GM12872 (cell line): ENCODE results near the gene RCE1.

Experiments
- TF ChIP-seq, protein P1 (sequence below): IDR thresholded peaks from 3 replicates; pipeline ENCODE4 v1.5.1; 2011; ENCODE audit warnings: low read depth, mild to moderate bottlenecking, low read length, moderate library complexity; ENCODE audit not compliant: insufficient read depth

RCE1 gene

GRCh38 chr11:66856496-66857233 lies 13.4 kb downstream of the RCE1 start, which contains the start of gene LRFN4:
TSS of gene LRFN4 (plus strand) at chr11:66857064. CDS start at chr11:66857745, 681 bp downstream.
- TF ChIP-seq, protein P1, sequence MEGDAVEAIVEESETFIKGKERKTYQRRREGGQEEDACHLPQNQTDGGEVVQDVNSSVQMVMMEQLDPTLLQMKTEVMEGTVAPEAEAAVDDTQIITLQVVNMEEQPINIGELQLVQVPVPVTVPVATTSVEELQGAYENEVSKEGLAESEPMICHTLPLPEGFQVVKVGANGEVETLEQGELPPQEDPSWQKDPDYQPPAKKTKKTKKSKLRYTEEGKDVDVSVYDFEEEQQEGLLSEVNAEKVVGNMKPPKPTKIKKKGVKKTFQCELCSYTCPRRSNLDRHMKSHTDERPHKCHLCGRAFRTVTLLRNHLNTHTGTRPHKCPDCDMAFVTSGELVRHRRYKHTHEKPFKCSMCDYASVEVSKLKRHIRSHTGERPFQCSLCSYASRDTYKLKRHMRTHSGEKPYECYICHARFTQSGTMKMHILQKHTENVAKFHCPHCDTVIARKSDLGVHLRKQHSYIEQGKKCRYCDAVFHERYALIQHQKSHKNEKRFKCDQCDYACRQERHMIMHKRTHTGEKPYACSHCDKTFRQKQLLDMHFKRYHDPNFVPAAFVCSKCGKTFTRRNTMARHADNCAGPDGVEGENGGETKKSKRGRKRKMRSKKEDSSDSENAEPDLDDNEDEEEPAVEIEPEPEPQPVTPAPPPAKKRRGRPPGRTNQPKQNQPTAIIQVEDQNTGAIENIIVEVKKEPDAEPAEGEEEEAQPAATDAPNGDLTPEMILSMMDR, result no peak

DNA sequence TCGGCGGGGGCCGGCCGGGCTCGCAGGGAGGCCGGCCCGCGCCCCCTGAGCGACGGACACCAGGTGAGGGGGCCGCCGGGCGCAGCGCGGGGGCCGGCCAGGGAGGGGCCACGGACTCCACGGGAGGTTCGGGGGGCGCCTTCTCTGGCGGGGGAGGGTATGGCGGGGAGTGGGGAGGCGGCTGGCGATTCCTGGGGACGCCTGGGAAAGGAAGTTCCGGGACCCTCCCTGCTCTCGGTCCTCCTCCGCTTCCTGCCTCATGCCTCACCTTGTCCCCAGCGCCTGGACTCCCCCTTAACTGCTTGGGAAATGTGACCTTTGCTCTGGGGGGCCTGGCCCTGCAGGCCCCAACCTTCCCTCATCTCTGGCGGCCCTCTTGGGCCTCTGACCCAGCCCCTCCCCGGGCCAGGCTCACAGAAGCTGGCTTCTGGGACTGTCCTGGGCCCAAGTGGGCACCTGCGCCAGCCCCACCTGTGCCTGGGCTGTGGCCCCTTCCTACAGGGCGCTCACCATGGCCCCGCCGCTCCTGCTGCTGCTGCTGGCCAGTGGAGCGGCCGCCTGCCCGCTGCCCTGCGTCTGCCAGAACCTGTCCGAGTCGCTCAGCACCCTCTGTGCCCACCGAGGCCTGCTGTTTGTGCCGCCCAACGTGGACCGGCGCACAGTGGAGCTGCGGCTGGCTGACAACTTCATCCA lies 14.1 kb downstream of the RCE1 start:
- TF ChIP-seq, protein P1, result no peak

GRCh38 chr11:66857927-66858185 lies 14.6 kb downstream of the RCE1 start:
- TF ChIP-seq, protein P1, result no peak

- TF ChIP-seq, protein P1, result no peak
Observed at GRCh38 chr11:66858186-66858938, 15.1 kb downstream of the RCE1 start.

DNA sequence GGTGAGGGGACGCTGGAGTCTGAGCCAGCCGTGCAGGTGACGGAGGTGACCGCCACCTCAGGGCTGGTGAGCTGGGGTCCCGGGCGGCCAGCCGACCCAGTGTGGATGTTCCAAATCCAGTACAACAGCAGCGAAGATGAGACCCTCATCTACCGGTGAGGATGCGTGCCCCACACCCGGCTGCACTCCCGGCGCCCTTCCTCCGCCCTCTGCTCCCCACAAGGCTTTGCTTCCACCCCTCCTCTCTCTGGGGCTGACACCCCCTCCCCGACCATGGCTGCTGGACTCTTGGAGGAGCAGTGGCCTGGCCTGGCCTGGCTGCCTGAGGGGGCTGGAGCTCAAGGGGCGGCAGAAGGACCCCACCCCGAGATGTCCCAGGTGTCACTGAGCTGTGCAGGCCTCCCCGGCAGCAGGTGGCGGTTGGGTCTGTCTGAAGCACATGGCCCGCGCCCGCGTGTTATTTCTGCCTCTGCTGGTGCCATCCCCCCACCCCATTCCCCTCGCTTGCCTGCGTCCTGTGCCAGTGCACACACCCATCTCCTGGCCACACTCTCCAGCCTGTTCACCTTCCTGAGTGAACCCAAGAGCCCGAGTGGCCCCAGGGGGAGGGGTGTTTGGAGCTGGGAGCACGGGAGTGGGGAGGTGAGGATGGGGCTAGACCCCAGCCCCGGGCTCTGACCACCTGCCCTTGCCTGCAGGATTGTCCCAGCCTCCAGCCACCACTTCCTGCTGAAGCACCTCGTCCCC lies 15.9 kb downstream of the RCE1 start:
- TF ChIP-seq, protein P1, result no peak

DNA sequence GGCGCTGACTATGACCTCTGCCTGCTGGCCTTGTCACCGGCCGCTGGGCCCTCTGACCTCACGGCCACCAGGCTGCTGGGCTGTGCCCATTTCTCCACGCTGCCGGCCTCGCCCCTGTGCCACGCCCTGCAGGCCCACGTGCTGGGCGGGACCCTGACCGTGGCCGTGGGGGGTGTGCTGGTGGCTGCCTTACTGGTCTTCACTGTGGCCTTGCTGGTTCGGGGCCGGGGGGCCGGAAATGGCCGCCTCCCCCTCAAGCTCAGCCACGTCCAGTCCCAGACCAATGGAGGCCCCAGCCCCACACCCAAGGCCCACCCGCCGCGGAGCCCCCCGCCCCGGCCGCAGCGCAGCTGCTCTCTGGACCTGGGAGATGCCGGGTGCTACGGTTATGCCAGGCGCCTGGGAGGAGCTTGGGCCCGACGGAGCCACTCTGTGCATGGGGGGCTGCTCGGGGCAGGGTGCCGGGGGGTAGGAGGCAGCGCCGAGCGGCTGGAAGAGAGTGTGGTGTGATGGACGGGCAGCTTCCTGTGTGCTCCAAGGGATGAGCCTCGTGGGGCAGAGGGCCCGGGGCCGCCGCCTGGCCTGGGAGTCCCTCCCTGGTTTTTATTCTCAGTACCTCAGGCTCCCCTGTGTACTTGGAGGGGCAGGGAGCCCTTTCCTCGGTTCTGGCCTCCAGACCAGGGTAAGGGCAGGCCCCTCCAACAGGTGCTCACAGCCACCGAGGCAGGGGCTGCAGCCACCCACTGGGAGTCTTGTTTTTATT lies 16.6 kb downstream of the RCE1 start:
- TF ChIP-seq, protein P1, result no peak
